Right lobe of liver (tissue), 4 donors: ENCODE measurements around the gene EOGT.

Source experiments
- CTCF ChIP-seq, 4 donors: fragments of 200-600 bp in 3 of 4; fragments of 450-650 bp in 1 of 4; IDR thresholded peaks; one replicate each; pipeline versions ENCODE4 v1.5.1 to v1.8.0; 2016 to 2022; ENCODE audit warnings: antibody characterized with exemption in 4 of 4, mild to moderate bottlenecking in 2 of 4
- POLR2A ChIP-seq: fragments of 450-650 bp; IDR thresholded peaks from one replicate; pipeline ENCODE4 v1.6.1; 2017; ENCODE audit warnings: antibody characterized with exemption, mild to moderate bottlenecking
- donor health status: DM: no; HTN: no; CAD: no.
- donor health status: DM: no; HTN: no; CAD: no.
- donor health status: DM: no; HTN: yes; CAD: no.

- TF ChIP-seq CTCF (IDR thresholded peaks at IDR 0.05) (no peak), POLR2A (no peak)
These were observed 18.2 kb upstream of the EOGT start for GRCh38 chr3:69031635-69032034.
